ENCODE measurements around the gene TIMM23. TPM values are rescaled to one million over a fixed set of nuclear protein-coding genes. Genes with fewer than 3 reads are reported as not detected.
A peak's percentile ranks its signal among the peaks of the same experiment; 100 is the strongest.

The TIMM23 gene
- total RNA-seq, 2 experiments from 2014 or later = 61.3 to 61.9 TPM

DNA sequence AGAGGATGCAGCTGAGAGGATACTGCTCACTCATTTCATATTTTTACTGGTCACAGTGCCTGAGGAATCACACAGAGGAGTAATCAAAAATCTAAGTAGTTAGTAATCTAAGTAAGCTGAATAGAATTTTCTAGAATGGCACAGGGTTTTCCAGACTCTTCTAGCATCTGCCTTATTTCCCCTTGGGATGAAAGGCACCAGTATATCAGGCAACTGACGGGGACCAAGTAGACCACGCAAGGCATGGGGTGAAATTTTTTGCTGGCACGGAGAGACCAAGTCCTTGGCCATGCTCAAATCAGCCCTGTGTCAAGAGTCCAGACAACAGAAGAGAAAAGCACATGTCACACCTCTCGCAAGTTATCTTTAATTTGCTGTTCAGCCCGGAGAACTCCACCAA lies 43.9 kb downstream of the TIMM23 start:
- Mint-ChIP-seq H3K36me3 (ENCODE audit: low read depth) (peaks cover 46% of the 10 kb centered on the region), H3K4me3 (no peak overlapping the region), H3K27ac (no peak overlapping the region), H3K9me3 (ENCODE audit: insufficient read depth) (no peaks in the 10 kb centered on the region), H3K27me3 (ENCODE audit: low read depth) (no peaks in the 10 kb centered on the region), H3K4me1 (ENCODE audit: low read depth) (peaks cover 31% of the 10 kb centered on the region)
- ChIA-PET CTCF (interaction anchor here (1.1 to 7.2 kb wide), 2 partner anchors 8 to 13 kb away, joined by 3 to 52 read pairs; partner anchors contain the start of gene NCOA4), POLR2A (no interaction called here)
- no peak for ATAC-seq
- DNase-seq = no peak

DNA sequence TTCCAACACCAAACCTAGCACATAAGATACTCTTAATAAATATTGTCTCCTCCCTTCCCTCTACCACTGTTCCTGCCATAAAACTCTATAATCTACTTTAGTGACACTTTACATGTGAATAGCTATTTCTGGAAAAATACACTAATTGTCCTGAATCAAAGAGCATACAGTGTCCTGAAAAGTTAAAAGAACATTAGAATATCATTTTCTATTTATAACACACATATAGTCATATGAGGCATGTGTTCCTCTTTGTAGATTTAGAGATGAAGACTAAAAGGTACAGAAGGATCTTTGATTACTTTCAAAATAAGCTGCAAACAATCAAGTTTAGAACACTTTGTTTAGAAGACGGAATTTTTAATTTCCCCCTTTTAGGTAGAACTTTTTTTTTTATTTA lies 44.5 kb downstream of the TIMM23 start:
- DNase-seq (no peak), ATAC-seq (no peak)
- no peaks in the 10 kb centered on the region for H3K27me3 Mint-ChIP-seq (ENCODE audit: low read depth)
- peaks cover 43% of the 10 kb centered on the region for H3K36me3 Mint-ChIP-seq (ENCODE audit: low read depth)
- H3K4me1 Mint-ChIP-seq (ENCODE audit: low read depth) = peaks cover 35% of the 10 kb centered on the region
- H3K9me3 Mint-ChIP-seq (ENCODE audit: insufficient read depth) = no peaks in the 10 kb centered on the region
- H3K4me3 Mint-ChIP-seq = no peak overlapping the region
- CTCF ChIA-PET = interaction anchor here (1.1 to 7.2 kb wide), 2 partner anchors 8 to 12 kb away, joined by 3 to 52 read pairs; partner anchors contain the start of gene NCOA4
- H3K27ac Mint-ChIP-seq = no peak overlapping the region
- POLR2A ChIA-PET = no interaction called here

DNA sequence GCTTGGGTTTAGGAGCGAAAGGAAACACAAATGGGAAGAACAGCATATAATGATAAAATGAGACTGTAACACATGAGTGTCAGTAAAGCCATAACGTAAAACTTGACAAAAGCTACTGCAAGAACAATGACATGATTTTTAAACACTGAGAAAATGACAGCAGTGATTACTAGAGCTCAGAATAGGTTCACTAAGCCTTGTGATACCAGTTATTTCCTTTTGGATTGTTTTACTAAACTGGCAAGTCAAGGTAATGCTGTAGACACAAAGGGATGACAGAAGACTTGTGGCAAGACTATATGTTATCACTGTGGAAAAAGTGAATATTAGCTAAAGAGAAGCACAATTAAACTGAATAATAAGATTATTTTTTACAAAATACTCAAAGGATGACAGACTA lies 45.4 kb downstream of the TIMM23 start:
- H3K36me3 Mint-ChIP-seq (ENCODE audit: low read depth) = peaks cover 42% of the 10 kb centered on the region
- ChIA-PET POLR2A (no interaction called here), CTCF (interaction anchor here (7.2 kb wide), 1 partner anchor 11 kb away, joined by 52 read pairs; the partner anchor contains the start of gene NCOA4)
- peaks cover 41% of the 10 kb centered on the region for H3K4me1 Mint-ChIP-seq (ENCODE audit: low read depth)
- no peak overlapping the region for H3K27ac Mint-ChIP-seq
- ATAC-seq (no peak), DNase-seq (no peak)
- no peaks in the 10 kb centered on the region for H3K9me3 Mint-ChIP-seq (ENCODE audit: insufficient read depth)
- no peak overlapping the region for H3K4me3 Mint-ChIP-seq
- H3K27me3 Mint-ChIP-seq (ENCODE audit: low read depth) = no peaks in the 10 kb centered on the region

DNA sequence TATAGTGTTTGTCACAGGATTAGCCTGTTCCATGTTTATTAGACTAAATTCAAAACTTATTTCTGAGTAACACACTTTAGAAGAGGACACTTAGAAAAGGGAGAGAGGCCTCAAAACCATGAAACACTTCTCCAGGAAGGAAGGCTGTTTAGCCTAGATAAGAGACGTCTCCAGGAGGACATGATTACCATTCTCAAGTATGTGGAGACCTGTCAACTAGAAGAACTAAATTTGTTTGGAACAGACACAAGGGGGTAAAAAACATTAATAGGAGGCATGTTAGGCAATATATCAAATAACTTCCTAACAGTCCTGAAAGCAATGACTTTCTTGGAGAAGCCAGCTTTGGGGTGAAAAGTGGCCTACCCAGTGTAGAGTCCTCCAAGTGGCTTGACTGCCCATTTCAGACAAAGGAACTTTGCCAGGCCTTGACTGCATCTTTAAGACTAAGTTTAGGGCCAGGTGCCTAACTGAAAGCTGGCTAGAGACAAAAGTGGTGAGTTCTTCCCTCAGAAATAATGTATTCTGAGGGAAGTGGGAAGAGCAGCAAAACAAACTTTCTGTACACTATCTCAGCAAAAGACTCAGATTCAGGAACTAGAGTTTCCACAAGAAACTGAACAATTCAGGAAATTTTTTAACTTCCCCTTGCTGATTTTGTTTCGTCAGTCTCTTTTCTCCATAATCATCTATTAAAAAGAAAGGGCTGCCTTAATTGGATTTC lies 46.3 kb downstream of the TIMM23 start:
- Mint-ChIP-seq H3K27me3 (ENCODE audit: low read depth) (no peaks in the 10 kb centered on the region), H3K9me3 (ENCODE audit: insufficient read depth) (no peaks in the 10 kb centered on the region), H3K4me3 (no peak overlapping the region), H3K27ac (no peak overlapping the region), H3K4me1 (ENCODE audit: low read depth) (peaks cover 50% of the 10 kb centered on the region), H3K36me3 (ENCODE audit: low read depth) (peaks cover 35% of the 10 kb centered on the region)
- POLR2A ChIA-PET = no interaction called here
- CTCF ChIA-PET = interaction anchor here (0.8 to 7.2 kb wide), 2 partner anchors 10 to 784 kb away, joined by 3 to 52 read pairs; partner anchors contain the start of gene NCOA4
- ATAC-seq = no peak
- DNase-seq = no peak

DNA sequence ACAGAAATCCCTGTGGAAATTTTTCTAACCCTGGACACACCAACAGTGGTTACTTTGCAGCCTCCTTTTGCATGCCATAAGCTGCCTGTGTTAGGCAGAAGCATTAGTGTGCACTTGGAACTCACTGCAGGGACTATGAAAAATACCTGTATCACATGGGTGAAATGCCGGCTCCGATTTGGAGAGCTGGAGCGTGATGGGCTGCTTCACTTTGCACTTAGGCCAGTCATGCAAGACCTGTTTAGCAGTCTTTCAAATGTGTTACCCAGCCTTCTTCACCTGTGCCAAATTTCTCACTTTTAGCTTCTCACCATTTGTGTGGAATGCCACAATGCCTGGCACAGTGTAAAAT lies 46.9 kb downstream of the TIMM23 start:
- H3K27me3 Mint-ChIP-seq (ENCODE audit: low read depth) = no peaks in the 10 kb centered on the region
- H3K4me3 Mint-ChIP-seq = no peak overlapping the region
- no peak overlapping the region for H3K27ac Mint-ChIP-seq
- DNase-seq (no peak), ATAC-seq (no peak)
- peaks cover 55% of the 10 kb centered on the region for H3K4me1 Mint-ChIP-seq (ENCODE audit: low read depth)
- H3K9me3 Mint-ChIP-seq (ENCODE audit: insufficient read depth) = no peaks in the 10 kb centered on the region
- H3K36me3 Mint-ChIP-seq (ENCODE audit: low read depth) = peaks cover 34% of the 10 kb centered on the region
- ChIA-PET CTCF (interaction anchor here (7.2 kb wide), 1 partner anchor 10 kb away, joined by 52 read pairs; the partner anchor contains the start of gene NCOA4), POLR2A (interaction anchor here (1.5 kb wide), 2 partner anchors 11 to 17 kb away, joined by 3 to 4 read pairs; partner anchors contain the start of gene NCOA4)

DNA sequence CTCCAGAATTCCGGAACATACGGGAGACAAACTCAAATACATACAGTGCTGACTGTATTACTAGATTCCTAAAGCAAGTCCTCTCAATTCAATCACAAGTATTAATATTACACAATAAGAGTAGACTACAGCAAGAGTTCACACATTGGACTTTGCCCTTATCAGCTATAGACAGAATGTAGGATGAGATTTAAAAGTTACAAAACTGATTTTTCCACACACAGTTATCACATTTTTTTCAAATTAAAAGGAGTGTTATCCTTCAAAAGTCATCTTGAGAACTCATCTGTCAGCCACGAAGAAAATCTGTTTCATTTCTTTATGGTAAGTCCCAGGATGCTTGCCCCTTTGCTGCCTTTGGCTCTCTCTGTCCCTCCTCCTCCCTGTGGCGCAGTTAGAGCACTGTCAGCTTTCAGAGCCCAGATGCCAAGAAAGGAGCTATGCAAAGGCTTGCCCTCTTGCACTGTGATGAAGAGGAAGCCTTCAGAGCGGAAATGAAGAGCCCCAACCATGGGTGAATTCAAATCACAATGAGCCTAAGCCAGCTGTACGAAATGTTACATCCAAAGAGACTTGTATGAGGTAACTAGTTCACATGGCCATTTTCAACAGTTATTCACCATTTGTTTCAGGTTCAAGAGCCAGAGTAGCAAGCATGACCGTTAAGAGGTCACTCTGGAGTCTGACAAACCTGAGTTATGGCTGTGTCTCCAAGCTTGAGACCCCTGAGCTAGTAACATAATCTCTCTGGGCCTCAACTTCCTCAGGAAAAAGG lies 47.5 kb downstream of the TIMM23 start:
- DNase-seq (no peak), ATAC-seq (no peak)
- Mint-ChIP-seq H3K4me3 (no peak overlapping the region), H3K36me3 (ENCODE audit: low read depth) (peaks cover 28% of the 10 kb centered on the region), H3K27me3 (ENCODE audit: low read depth) (no peaks in the 10 kb centered on the region), H3K4me1 (ENCODE audit: low read depth) (peaks cover 58% of the 10 kb centered on the region), H3K27ac (peak overlapping the region; percentile 67), H3K9me3 (ENCODE audit: insufficient read depth) (no peaks in the 10 kb centered on the region)
- ChIA-PET CTCF (interaction anchor here (1.2 to 7.2 kb wide), 2 partner anchors 9 to 769 kb away, joined by 3 to 52 read pairs; partner anchors contain the start of gene NCOA4), POLR2A (interaction anchor here (1.5 kb wide), 2 partner anchors 10 to 18 kb away, joined by 3 to 4 read pairs; partner anchors contain the start of gene NCOA4)

DNA sequence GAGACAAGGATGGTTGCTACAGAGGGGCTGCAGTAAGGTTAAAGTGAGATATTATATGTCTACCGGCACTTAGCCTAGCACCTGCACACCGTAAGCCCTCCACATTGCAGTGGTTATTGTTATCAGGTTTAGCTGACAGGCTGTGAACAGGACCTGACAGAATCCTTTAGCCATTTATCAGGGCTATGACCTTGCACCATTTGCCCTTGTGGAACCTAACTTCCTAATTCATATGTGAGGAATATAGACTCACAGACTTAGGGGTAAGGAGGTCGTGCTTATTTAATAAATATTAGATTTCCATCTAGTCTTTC lies 48.0 kb downstream of the TIMM23 start:
- Mint-ChIP-seq H3K27me3 (ENCODE audit: low read depth) (no peaks in the 10 kb centered on the region), H3K9me3 (ENCODE audit: insufficient read depth) (no peaks in the 10 kb centered on the region), H3K4me1 (ENCODE audit: low read depth) (peaks cover 60% of the 10 kb centered on the region), H3K36me3 (ENCODE audit: low read depth) (peaks cover 24% of the 10 kb centered on the region), H3K27ac (no peak overlapping the region), H3K4me3 (no peak overlapping the region)
- CTCF ChIA-PET = interaction anchor here (1.2 to 7.2 kb wide), 2 partner anchors 9 to 770 kb away, joined by 3 to 52 read pairs; partner anchors contain the start of gene NCOA4
- POLR2A ChIA-PET = interaction anchor here (1.5 kb wide), 2 partner anchors 10 to 19 kb away, joined by 3 to 4 read pairs; partner anchors contain the start of gene NCOA4
- no peak for DNase-seq
- no peak for ATAC-seq

DNA sequence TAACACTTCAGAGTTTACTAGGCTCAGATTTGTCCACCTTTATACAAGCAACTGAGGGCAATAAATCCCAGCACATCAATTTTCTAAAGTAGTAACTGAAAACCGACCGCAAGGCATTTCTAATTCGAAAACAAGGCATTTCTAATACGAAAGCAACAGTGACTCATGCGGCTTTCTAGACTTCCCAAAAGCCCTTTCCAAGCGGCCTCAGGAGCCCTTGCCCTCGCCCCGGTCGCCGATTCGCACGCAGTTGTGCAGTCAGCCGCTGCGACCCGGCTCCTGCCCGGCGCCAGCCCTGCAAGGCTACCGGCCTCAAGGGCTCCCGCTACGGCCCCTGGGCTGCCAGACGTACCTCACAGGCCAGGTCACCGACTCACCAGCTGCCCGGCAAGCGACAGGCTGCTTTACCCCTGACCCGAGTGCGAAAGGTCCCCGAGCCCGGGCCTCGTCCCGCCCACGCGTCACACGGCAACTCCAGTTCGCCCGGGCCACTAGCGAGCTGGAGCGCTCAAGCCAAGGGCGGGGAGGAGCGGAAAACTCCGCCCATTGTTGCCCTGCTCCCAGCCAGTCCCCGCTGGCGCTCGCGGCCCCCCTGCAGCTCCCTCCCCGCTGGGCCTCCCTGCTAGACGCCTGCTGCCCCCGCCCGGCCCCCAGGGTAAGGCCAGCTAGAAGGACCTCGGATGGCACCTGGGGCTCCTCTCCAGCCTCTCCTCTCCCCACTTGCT lies 50.9 kb downstream of the TIMM23 start:
- peaks cover 22% of the 10 kb centered on the region for H3K36me3 Mint-ChIP-seq (ENCODE audit: low read depth)
- peak overlapping the region; percentile 79 for H3K4me3 Mint-ChIP-seq
- peak overlapping the region; percentile 49 for H3K27ac Mint-ChIP-seq
- DNase-seq = peak; percentile 83
- peak; percentile 99 for ATAC-seq
- ChIA-PET POLR2A (interaction anchor here (0.6 kb wide), 1 partner anchor 72 kb away, joined by 3 read pairs; no protein-coding TSS in a partner anchor), CTCF (interaction anchor here (1.0 to 1.3 kb wide), 5 partner anchors 10 to 788 kb away, joined by 3 read pairs; no protein-coding TSS in a partner anchor)
- H3K27me3 Mint-ChIP-seq (ENCODE audit: low read depth) = no peaks in the 10 kb centered on the region
- no peaks in the 10 kb centered on the region for H3K9me3 Mint-ChIP-seq (ENCODE audit: insufficient read depth)
- peaks cover 85% of the 10 kb centered on the region for H3K4me1 Mint-ChIP-seq (ENCODE audit: low read depth)

DNA sequence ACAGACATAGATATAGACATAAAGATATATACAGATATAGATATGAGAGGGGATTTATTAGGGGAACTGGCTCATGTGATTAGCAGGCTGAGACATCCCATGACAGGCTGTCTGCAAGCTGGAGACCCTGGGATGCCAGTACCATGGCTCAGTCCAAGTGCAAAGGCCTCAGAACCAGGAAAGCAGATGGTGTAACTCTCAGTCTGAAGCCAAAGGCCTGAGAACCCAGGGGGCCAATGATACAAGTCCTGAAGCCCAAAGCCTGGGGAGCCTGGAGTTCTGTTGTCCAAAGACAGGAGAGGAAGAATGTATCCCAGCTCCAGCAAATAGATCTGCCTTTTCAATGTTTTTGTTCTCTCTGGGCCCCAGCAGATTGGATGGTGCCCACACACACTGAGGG lies 52.7 kb downstream of the TIMM23 start:
- DNase-seq (no peak), ATAC-seq (no peak)
- POLR2A ChIA-PET = no interaction called here
- H3K4me3 Mint-ChIP-seq = no peak overlapping the region
- no peaks in the 10 kb centered on the region for H3K27me3 Mint-ChIP-seq (ENCODE audit: low read depth)
- H3K27ac Mint-ChIP-seq = no peak overlapping the region
- H3K36me3 Mint-ChIP-seq (ENCODE audit: low read depth) = peaks cover 21% of the 10 kb centered on the region
- CTCF ChIA-PET = interaction anchor here (1.1 kb wide), 1 partner anchor 9 kb away, joined by 3 read pairs; no protein-coding TSS in a partner anchor
- H3K4me1 Mint-ChIP-seq (ENCODE audit: low read depth) = peaks cover 83% of the 10 kb centered on the region
- no peaks in the 10 kb centered on the region for H3K9me3 Mint-ChIP-seq (ENCODE audit: insufficient read depth)

DNA sequence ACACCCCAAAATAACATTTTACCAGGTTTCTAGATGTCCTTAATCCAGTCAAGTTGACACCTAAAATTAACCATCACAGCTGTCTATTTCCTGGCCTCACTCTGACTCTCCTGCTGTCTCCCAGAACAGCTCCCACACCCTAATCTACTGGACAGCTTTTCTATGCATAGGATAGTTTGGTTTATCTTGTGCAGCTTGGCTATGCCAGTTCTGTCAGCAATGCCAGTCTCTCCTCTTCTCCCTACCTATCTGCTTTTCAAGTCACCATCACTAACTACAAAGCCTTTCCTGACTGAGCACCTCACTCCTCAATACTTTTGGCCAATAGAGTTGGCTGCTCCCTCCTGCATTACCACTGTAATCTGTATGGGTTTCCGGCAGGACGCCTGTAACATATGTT lies 53.1 kb downstream of the TIMM23 start:
- H3K4me1 Mint-ChIP-seq (ENCODE audit: low read depth) = peaks cover 78% of the 10 kb centered on the region
- H3K27ac Mint-ChIP-seq = no peak overlapping the region
- H3K27me3 Mint-ChIP-seq (ENCODE audit: low read depth) = no peaks in the 10 kb centered on the region

DNA sequence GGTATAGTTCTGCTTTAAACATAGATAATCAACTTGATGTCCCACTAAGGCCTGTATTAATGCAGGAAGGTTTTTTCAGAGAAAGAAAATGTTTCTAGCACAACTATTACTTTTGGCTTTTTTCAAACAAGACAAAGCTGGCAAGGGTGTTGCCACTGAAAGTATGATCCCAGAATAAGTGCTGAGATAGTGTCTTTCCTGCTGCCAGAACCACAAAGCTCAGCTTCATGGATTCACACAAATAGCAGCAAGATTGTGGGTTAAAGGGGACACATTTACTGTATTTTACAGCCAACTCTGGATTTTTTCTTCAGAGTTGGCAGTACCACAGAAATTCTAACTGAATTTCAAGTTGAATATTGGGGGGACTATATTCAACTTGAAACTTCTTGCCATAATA lies 53.8 kb downstream of the TIMM23 start:
- POLR2A ChIA-PET = no interaction called here
- no peaks in the 10 kb centered on the region for H3K27me3 Mint-ChIP-seq (ENCODE audit: low read depth)
- no peak overlapping the region for H3K27ac Mint-ChIP-seq
- no peak overlapping the region for H3K4me3 Mint-ChIP-seq
- ATAC-seq = no peak
- peaks cover 21% of the 10 kb centered on the region for H3K36me3 Mint-ChIP-seq (ENCODE audit: low read depth)
- CTCF ChIA-PET = no interaction called here
- peaks cover 76% of the 10 kb centered on the region for H3K4me1 Mint-ChIP-seq (ENCODE audit: low read depth)
- no peaks in the 10 kb centered on the region for H3K9me3 Mint-ChIP-seq (ENCODE audit: insufficient read depth)
- no peak for DNase-seq

More for the DNA sequence above, 53.1 kb downstream of the TIMM23 start:
- ATAC-seq (no peak), DNase-seq (no peak)
- Mint-ChIP-seq H3K9me3 (ENCODE audit: insufficient read depth) (no peaks in the 10 kb centered on the region), H3K4me3 (no peak overlapping the region), H3K36me3 (ENCODE audit: low read depth) (peaks cover 21% of the 10 kb centered on the region)
- POLR2A ChIA-PET = no interaction called here
- CTCF ChIA-PET = no interaction called here

Measured in activated CD8-positive, alpha-beta T cell treated with anti-CD3 and anti-CD28 coated beads, Interleukin-2, amount 10 ng/mL, durations not matched to agents 7 days and 5 days (primary cell).